HG03159 (cell line): ENCODE data around the gene SP9.

Experiments used
- ATAC-seq: cut with Tn5 transposase; IDR thresholded peaks from one replicate; pipeline ENCODE4 v1.9.1; 2021; ENCODE audit warnings: mild to moderate bottlenecking, moderate library complexity; ENCODE audit not compliant: unreplicated experiment

Gene SP9

DNA sequence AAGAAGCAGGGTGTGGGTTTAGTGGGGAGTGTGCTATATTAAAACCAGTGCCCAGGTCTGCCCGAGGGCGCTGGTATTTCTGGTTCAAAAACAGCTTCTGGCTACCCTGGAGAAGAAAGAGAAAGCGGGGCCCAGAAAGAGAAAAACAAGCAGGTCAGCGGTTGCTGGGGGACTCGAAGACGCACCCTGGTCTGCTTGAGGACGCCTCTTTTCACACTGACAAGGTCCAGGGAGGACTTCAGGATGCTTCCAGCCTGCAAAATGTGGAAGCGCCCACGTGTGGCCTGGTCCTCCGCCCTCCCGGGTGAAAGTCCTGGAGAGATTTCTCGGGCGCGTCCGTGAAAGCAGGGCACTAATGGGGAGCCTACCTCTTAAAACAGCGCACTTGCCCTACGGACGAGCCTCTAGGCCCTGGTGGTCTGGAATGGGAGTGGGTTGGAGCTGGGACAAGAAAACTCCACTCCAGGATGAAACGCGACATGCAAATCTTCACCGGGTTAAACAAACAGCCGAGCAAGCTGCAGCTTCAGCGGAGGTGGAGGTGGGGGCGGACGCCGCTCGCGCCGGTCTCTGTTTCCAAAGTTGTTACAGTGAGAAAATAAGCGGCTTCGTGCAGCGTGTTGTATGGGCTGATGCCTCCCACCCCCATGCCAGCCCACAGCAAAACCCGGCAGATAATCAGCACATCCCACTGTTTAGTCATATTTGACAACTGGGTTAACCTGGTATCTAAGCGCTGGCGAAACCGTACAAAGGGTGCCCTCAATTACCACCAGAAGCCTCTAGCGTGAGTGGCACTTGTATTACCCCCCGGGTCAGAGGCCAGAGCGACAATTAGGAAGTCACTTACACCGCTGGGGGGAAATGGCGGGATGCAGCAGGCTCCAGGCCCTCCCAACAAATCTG, 1.1 kb upstream of the SP9 start:
- ATAC-seq, result no peak

DNA sequence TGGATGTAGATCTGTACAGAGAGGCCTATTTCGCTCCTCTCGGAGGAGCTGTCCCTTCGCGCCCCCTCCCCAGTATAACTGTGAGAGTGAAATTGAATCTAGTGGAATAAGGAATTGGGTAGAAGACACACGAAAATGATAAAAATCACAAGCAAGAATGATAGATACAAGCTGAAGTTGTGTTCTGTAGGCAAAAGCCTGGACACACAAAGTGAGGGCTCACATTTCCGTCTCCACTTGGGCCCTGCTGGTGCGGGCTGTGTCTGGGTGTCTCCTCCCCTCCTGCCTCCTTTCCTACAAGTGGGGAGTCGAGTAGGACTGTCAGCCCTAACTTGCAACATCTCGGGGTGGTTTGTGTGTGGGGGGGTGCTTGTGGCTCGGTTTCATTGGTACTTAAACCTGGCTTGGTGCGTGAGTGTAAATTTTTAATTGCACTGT, 457 bp upstream of the SP9 start:
- ATAC-seq, result no peak

DNA sequence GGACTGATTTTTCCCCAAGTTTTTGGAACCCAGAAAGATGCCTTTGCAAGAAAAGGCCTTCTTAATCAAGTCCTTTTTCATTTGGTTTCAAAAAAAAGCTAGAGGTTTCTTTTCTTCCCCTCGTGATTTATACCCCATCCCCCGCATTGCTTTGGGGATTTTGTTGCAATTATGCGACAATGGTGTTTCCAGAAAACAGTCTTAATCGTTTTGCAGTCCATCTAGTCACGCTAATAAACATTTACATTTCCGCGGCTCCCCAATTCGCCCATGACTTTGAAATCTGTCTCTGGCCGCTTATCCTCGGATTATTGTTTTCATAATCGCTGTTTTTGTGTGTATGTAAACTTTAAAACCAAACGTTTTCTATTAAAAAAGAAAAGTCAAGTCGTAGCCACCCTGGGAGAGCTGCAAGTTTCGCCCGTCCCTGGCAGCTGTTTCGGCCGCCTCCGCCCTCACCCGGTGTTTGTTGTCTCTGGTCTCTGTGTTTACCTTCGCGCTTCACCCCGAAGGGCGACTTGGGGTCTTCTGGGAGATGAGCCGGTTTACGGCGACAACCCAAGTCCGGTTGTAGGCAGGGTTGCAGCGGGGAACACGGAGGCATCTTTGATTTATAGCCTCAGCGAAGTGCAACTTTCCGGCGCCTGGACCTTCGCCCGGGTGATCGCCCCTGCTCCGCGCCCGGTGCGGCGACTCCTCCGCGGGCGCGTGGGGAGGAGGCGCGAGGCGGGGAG, 667 bp downstream of the SP9 start:
- no peak for ATAC-seq

DNA sequence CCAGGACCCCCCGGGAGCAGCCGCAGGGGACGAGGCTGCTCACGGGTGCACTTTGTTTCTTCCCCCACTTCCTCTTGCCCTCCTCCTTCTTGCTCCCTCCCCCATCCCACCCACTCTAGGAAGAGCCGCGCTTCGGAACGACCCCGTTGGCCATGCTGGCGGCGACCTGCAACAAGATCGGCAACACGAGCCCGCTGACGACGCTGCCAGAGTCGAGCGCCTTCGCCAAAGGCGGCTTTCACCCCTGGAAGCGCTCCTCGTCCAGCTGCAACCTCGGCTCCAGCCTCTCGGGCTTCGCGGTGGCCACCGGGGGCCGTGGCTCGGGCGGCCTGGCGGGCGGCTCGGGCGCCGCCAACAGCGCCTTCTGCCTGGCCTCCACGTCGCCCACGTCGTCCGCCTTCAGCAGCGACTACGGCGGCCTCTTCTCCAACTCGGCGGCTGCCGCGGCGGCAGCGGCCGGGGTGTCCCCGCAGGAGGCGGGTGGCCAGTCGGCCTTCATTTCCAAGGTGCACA, 1.3 kb downstream of the SP9 start:
- no peak for ATAC-seq

DNA sequence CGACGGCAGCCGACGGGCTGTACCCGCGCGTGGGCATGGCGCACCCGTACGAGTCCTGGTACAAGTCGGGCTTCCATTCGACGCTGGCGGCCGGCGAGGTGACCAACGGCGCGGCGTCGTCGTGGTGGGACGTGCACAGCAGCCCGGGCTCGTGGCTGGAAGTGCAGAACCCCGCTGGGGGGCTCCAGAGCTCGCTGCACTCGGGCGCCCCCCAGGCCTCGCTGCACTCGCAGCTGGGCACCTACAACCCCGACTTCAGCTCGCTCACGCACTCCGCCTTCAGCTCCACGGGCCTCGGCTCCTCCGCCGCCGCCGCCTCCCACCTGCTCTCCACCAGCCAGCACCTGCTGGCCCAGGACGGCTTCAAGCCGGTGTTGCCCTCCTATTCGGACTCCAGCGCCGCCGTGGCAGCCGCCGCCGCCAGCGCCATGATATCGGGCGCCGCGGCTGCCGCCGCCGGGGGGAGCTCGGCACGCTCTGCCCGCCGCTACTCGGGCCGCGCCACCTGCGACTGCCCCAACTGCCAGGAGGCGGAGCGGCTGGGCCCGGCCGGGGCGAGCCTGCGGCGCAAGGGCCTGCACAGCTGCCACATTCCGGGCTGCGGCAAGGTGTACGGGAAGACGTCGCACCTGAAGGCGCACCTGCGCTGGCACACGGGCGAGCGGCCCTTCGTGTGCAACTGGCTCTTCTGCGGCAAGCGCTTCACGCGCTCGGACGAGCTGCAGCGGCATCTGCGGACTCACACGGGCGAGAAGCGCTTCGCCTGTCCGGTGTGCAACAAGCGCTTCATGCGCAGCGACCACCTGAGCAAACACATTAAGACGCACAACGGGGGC, 2.0 kb downstream of the SP9 start:
- no peak for ATAC-seq

DNA sequence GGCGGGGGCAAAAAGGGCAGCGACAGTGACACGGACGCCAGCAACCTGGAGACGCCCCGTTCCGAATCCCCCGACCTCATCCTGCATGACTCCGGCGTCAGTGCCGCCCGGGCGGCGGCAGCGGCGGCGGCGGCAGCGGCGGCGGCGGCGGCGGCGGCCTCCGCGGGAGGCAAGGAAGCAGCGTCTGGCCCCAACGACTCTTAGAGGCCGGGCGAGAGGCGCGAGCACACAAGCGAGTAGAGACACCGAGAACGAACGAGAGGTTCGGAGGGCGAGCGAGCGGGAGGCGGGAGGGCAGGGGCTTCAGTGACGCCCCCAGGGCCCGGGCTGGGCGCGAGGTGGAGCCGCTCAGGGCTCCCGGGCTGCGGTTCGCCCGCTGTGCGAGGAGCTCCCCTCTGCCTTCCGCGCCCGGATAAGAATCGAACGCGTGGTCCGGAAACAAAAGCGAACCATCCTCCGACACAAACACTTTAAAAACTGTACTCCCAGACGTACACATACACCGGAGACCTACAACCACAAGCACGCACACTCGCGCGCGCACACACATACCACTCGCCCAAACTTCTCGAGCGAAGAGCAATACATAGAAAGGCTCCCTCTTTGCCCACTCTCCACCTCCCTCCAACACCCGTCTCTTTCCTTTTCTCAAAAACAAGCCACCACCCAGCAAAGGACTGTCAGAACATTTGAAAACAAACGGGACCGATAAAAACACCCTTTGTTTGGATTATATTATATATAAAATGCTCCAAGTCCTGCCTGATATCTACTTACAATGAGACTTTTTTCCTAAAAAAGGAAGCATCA, 2.8 kb downstream of the SP9 start:
- no peak for ATAC-seq

DNA sequence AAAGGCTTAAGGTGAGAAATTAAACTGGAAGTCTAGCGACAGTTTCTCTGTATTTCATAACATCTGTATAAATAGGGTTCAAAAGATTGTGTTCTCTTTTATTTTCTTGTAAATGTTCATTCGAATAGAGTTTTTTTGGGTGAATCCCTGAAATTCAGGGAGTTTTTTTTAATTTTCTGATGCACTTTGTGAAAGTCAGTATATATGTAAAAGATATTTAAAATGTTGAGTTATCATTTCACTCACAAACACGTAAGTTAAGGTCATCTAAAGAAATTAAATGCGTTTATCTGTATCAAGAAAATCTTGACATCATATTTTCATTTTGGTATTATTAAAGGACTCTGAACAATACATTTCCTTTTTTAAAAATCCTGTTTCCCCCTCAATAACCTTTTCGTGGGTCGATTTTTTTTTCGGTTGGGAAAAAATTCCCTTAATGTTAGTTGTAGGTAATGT, 3.4 kb downstream of the SP9 start:
- ATAC-seq, result no peak

DNA sequence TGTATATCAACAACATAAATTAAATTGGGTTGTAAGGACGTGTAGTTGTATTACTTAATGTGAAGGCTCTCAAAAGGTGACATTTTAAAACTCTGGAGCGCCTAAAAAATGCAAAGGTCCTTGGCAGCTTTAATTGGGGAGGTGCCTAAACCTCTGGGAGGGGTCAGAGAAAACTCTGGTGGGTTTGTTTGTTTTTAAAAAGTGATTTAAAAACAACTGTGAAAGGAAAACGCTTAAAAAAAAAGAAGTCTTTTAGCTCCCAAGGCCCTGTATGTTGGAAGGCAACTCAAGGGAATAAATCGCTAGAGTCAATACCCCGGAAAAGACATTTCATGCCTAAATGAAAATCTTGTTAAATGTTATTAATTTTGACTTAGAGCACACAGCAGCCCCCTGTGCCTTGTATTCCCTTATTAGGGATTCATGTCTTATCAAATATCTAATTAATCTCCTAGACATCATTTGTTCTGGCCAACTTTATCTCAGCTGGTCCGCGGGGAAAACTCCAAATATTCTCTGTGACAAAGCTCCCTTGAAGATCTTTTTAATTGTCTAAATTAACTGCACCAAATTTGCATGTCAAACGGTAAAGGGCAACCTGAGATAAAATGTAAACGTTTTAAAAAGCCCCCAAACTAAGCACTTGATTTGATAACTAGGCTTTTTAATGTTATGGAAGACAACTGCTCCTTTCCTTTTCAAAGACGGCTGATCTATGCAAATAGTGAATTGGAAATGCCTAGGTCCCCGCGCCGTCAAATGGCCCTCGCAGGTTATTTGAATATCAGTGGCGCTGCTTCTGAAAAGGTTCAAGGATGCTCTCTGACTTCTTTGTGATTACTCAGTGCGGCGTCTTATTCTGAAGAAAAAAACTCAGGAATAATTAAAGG, 4.2 kb downstream of the SP9 start:
- ATAC-seq, result no peak

DNA sequence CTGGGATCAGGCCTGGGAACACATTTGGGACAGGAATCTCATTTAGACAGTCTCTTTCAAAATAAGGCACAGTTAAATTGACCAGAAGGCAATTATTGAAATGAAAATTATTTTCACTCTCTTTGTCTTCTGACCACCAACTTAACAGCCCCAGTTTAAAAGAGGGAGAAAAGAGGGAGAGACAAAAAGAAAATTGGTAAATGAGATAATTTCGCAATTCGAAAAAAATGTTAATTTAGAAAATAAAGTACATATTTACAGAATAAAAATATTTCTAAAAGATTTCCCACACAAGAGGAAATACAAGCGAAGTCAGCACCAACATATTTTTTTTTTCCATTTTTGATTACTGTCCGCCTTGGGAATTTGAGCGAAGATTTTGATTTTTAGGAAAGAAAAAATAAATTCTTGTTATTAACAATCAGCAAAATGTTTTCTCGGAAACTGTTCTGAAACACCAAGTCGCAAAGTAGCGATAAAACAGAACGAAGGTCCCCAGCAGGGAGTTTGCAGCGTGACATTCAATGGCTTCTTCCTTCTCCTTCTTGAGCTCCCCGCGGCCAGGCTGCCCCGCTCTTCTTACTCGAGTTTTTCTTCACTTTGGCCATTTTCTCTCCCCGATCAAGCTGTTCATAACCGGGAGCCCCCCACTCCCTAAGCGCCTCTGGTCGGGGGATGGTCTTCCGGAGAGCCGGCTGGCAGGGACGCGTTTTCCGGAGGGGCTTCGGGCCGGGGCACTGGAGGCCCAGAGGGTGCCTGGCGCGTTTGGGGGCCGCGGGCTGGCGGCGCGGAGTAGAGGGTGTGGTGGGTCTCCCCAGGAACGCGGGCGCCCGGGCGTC, 5.0 kb downstream of the SP9 start:
- ATAC-seq, result no peak

DNA sequence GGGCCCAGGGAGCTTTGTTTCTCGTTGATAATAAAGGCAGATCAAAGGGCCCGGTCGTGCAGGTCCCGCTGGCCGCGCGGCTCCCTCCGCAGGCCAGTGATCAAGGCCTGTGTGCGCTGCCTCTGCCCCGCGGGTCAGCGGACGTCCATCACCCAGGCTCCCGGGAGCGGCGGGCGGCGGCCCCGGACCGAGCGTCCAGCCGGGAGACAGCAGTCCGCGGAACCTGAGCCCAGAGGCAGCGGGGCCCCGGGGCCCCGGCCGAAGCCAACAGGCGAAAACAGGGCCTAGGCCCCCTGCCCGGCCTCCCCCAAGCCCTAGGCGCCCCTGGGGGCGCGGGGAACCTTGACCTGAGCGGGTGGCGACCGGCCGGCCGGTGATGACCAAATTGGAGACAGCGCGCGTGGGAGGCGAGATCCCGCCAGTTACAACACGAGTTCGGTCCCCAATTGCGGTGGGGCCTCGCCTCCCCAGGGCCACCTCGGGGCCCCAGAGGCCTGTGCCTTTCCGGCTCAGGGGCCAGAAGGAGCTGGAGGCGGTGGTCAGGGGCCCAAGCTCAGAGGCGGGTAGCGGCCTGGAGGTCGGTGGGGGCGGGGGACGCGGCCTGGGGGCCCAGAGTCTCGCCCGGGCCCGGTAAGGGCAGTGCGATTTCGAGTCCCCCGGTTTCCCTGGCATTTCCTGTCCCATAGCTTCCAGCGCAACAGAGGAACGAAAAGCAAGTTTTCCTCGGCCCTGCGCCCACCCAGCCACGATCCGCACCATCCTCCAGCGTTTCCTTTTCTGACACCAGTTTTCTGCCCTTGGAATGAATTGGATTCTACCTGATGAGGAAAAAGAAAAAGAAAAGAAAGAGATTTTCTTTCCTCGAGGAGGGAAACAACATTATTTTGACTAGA, 5.9 kb downstream of the SP9 start:
- ATAC-seq, result no peak

DNA sequence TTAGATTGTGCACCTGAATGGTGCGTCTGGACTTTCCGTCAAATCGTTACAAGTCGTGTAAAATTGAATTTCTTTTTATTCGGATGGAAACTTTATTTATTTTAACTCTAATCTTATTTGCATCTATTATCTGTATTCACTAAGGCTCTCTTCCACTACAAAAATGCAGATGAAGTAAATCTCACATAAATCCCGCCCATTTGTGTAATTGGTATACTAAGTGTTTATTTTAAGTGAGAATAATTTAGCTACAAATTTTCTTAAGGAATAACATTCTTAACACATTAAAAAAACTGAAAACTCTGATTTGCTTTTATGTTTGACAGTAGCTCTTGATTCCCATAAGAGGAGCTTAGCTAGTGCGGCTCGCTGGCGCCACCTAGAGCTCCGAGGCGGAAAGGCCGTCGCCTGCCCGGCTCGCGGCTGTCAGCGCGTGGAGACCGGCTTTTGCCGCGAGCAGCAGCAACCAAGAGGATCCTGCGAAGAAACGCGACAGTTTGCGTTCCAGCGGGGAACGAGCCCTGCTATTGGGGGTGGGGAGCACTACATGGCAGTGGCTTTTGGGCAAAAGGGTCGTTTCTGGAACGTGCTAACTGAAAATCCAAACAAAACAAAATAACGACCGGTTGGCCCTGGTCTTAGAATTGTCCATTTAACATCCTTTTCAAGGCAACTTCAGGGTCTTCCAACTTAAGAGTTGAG, 6.7 kb downstream of the SP9 start:
- no peak for ATAC-seq

DNA sequence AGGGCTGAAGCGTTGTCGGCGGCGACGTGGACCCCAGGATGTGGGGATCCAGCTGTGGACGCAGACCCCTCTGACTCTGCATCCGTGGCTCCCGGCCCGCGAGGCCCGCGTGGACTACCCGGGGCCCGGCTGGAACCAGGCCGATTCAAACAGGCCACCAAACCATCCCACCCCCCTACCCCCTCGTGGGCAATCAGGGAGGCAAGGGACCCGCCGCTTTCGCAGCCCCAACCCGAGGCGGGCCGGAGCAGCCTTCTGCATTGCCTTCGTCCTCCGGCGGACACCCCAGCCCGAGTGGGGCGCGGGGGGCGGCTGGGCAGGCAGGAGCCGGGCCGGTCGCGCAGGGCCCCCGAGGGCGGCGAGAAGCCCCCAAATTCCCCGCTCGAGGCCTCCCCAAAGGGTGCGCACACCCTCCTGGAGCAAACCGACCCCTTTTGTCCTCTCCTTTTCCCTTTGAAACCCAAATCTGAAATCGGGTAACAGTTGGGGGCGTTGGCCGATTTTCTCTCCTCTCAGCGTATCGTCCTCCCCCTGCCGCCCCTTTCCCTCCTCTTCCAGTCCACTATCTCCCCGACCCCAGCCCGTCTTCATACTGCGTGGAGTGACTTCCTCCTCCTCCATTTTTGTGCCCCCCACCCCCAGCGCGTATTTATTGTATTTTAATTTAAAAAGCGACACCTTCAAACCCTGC, 7.4 kb downstream of the SP9 start:
- no peak for ATAC-seq

DNA sequence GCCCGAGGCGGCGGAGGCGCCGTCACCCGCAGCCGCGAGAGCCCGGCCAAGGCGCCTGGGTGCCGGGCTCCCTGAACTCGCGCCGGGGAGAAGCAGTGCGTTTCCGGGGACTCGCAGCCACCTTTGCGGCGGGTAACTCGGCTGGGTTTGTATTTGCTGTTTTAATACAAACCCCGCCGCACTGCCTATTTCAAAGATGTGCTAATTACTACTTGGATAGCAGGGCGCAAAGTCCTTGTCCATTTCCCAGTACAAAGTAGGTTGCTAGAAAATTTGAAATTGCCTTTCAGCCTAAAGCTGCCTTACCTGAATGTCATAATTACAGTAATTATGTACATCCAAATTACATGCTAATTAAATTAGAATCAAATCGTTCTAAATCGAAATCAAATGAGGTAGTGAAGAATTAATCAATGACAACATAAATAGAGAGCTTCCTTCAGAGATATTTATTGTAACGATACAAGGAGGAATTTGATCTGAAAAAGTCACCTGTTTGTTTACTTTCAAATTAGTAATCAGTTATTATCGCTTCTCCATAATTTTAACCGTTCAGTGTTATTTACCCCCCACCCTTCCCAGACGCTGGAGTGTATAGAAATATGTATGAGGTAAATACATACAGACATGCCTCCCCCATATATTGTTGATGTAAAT, 8.1 kb downstream of the SP9 start:
- ATAC-seq, result no peak

DNA sequence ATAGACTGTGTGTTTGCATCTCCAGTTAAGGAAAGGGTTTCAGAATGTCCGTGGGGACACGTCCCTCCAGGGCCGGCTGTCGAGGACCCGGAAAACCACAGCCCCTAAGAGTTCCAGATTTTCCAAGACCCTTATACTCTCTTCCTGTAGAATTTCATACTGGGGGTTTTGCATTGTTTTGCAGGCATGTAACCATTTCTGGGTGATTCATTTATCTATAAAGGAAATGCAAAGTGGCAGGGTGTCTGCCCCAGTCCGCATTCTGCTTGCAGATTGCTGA, 8.5 kb downstream of the SP9 start:
- no peak for ATAC-seq

DNA sequence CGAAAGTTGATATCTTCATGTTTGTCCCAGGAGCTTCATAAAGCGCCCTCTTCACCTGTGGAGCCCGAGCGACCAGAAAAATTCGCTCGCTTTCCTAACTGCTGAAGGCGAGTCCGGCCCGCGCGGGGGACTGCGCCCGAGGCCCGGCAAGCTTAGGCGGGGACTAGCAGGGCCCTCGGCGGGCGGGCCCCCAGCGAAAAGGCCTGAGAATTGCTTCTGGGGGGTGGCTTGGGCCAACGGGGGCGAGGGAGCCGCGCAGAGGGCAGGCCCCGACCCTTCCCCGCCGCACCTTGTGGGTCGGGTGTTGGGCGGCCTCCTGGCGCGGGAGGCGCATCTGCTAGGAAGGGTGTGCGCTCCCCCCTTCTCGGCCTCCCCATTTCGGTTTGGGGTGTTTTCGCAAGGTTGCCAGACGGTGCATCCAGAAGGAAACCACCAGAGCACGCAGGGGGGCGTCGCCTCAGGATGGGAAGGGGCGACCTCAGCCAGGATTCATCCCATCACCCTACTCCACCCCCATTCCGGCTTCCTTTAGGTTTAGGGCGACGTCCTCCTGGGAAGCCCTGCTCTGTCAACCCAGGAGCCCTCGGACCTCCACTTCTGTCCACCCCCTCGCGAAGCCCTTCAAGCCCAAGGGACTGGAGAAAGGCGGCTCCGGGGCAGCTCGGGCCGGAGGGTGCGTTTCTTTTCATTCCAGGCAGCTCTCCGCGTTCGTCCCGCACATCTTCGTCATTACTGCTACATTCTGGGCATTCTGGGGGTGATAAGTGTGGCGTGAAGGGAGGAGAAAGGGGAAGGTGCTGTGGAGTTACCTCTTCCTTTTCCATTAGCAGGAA, 9.1 kb downstream of the SP9 start:
- ATAC-seq, result no peak
